NCI-H345 (cell line): ENCODE measurements around the gene TMEM59L.
"Not testable (repeated sequence)": the region's sequence is repeated elsewhere in the genome, so short reads cannot be mapped to it uniquely, and the experiment has no call there.

ENCODE experiments used
- DNase-seq: peaks from one replicate; lab custom pipeline; 2025; lab: John Stamatoyannopoulos, UW

Gene TMEM59L

GRCh38 chr19:18612772-18613588 lies at the start of gene TMEM59L:
Gene TMEM59L (plus strand): TSS chr19:18612870. CDS start chr19:18612959, 89 bp downstream.
- no peak for DNase-seq

- DNase-seq = no peak
Observed at GRCh38 chr19:18566953-18567352, 45.7 kb upstream of the TMEM59L start.

DNA sequence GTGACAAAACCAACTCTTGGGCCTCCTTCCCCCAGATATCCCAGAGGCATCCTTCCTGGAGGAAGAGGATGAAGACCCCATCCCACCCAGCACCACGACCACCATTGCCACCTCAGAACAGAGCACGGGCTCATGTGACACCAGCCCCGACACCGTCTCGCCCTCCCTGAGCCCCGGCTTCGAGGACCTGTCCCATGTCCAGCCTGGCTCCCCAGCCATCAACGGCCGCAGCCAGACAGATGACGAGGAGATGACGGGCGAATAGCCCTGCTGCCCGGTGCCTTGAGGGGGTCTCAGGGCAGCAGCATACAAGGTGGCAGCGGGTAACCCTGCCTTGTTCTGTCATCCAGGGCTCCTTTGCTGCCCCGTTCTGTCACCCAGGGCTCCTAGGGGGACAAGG lies 44.3 kb upstream of the TMEM59L start:
- DNase-seq = no peak

DNA sequence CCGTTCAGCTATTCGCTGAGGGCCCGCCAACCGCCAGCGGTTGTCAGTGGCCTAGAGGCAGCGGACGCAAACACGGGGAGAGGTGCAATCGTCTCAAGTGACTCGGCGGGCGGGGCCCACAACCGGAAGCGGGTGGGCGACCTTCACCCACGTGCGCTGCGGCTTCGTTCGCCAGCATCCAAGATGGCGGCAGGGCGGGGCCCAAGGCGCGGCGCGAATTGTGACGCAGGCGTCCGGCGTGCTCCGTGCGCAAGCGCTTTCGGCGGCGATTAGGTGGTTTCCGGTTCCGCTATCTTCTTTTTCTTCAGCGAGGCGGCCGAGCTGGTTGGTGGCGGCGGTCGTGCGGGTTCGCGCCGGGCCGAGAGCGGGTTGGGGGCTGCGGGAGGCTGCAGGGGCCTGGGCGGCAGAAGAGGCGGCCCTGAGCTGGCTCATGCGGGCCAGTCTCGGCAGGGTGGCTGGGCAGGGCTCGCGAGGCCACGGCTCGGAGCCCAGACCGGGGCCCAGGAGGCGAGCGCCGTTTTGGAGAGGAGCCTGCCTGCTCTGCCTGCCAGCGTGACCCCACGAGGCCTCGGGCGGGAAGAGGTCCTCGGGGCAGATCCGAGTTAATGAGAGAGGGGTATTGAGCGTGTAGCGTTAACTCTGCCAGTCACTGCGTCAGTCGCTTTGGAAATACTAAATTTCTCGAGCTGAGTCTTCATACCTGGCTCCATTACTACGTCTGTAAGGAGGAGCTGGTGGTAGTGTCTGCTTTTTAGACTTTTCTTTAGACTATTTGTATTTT lies 40.9 kb upstream of the TMEM59L start, which contains the start of gene UBA52:
UBA52 (plus strand) TSS at position 294 of the 781 bp plus-strand sequence. CDS start 1,444 bp downstream, outside the sequence.
- DNase-seq = peak; percentile 97

GRCh38 chr19:18574691-18575291 lies 37.9 kb upstream of the TMEM59L start:
- DNase-seq = no peak

GRCh38 chr19:18576383-18576782 lies 36.3 kb upstream of the TMEM59L start:
- DNase-seq = no peak

GRCh38 chr19:18577365-18577914 lies 35.2 kb upstream of the TMEM59L start:
- no peak for DNase-seq

- DNase-seq = no peak
Observed at GRCh38 chr19:18580311-18580710, 32.4 kb upstream of the TMEM59L start.

- no peak for DNase-seq
Observed at GRCh38 chr19:18586306-18586705, 26.4 kb upstream of the TMEM59L start.

GRCh38 chr19:18587561-18587960 lies 25.1 kb upstream of the TMEM59L start:
- DNase-seq = no peak

DNA sequence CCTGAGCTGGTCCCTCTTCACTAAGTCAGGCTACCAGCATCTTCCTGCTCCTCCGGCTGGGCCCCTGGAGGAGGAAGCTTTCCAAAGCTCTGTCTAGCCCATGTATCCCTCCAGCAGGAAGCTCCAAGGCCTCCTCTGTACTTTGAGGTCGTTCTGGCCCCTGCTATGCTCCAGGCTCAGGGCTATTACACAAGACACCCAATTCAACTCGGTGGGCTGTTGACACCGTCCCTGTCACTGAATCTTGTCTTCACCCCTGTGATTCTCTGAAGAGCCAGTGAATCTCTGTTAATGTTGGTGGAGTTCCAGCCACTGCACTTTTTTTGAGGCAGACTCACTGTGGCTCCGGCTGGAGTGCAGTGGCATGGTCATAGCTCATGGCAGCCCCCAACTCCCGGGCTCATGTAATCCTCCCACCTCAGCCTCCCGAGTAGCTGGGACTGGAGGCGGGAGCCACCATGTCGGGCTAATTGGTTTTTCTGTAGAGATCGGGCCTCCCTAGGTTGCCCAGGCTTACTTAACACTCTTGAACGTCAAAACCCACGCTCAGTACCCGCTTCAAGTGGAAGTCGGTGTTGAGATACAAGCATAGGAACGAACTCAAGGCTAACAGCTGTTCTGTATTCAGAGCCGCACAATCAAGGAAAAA lies 24.6 kb upstream of the TMEM59L start:
- DNase-seq = no peak

DNA sequence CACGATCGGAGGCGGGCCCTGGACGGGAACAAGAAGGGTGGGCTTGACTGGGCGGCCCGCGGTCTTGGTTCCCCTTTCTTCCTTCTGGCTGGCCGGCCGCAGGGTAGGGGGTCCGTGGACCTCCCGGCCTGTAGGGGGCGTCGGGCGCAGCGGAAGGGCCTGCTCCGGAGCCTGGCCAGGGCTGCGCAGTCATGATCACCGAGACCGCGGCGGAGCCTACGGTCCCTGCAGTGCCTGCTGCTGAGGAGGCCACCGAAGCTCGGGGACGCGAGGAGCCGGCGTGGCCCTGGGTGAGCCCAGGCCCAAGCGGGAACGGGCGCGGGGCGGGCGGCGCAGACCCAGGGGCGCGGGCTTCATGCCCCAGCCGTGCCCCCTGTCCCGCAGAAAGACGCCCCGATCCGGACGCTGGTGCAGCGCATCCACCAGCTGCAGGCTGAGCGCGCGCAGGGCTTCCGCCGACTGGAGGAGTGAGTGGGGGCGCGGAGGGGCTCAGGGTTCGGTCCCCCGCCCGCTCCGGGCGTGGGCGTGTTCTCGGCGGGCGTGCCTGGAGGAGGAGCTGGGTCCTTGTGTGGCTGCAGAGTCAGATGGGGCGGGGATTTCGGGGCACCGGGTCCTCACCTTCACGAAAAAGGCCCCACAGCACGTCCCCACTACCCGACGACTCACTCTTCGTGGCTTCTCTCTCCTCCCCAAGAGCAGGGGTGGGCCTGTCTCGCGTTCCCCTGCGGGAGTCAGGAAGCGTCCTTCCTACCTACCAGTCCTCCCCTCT lies 23.9 kb upstream of the TMEM59L start, which contains the start of gene REX1BD:
REX1BD (plus strand) TSS at position 188 of the 769 bp plus-strand sequence; CDS start at position 192, 4 bp downstream.
- peak; percentile 81 for DNase-seq

GRCh38 chr19:18589380-18590272 lies 23.0 kb upstream of the TMEM59L start:
- DNase-seq = peak; percentile 87

DNA sequence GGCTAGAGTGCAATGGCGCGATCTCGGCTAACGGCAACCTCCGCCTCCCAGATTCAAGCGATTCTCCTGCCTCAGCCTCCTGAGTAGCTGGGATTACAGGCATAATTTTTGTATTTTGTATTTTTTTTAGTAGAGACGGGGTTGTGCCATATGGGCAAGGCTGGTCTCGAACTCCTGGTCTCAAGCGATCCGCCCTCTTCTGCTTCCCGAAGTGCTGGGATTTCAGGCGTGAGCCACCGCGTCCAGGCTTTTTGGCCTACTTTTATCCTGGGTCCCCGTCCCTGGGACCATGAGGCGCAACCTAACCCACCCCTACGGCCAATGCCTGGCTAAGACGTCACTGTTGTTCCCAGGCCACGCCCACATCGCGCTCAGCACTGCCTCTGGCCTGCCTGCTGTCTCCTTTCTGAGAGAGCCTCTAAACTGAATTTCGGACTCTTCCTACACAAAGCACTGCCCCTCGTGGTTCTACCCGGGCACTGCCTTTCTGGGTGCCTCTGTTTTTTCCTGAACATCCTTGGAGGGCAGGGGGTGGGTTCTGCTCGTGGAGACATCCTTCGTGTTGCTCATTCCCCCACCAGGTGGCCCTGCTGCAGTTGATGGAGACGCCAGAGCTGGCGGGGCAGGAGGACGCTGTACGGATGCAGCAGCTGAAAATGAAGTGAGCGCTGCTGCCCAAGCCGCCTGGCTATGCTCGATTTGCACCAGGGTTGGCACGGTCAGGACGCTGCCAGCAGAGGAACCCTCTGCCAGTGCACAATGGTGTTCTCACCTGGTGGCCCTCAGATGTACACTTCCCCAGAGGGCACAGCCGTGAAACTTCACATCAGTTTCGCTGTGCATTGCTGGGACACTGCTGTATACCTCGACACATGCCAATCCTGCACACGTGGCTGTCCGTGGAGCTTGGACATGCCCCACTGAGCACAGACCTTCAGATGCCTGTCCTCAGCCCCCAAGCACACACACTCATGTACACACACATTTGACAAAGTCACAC lies 22.1 kb upstream of the TMEM59L start:
- DNase-seq = peak; percentile 94

- DNase-seq = no peak
Observed at GRCh38 chr19:18591735-18592385, 20.8 kb upstream of the TMEM59L start.

- not testable (repeated sequence) for DNase-seq
Observed at GRCh38 chr19:18592732-18593131, 19.9 kb upstream of the TMEM59L start.

DNA sequence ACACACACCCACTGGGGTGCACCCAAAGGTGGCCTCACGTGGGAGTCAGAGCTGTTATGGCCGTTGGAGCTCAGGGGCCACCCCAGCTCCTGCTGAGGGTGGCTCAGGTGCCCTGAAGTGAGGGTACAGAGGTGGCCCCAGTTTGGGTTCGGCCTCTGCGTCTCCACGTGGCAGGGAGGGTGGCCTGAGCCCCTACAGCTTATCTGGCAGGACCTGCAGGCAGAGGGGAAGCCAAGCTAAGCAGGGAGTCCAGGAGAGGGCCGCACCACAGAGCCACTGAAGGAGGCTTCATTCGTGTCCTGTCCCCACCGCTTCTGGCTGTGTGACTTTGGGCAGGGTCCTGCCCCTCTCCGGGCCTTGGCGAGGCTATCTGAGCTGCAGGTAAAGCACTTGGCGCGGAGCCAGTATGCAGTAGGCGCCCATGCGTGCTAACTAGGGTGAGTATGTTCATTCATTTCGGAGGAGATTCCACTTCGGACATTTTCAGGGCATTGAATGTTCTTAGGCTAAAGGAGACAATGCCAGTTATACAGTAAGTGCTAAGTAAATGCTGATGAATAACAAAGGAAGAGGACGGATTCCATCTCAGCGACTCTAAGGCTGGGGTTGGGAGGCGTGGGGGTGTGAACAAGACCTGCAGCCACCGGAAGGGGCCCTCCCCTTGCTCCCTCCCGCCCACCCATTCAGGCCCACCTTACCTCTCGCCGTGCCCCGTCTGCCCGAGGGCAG lies 19.1 kb upstream of the TMEM59L start:
- no peak for DNase-seq
